Stimulated activated CD4-positive, alpha-beta T cell treated with anti-CD3 and anti-CD28 coated beads, Interleukin-12 subunit alpha, Interleukin-12 subunit beta, amount 100 ng/mL, for 48 hours (primary cell): ENCODE results near the gene RAB2B.
"Not testable (repeated sequence)": the region's sequence is repeated elsewhere in the genome, so short reads cannot be mapped to it uniquely, and the experiment has no call there.

Experiments
- DNase-seq, 3 donors: peaks; one replicate each; pipeline ENCODE4 v3.0.0-alpha.2; 2020; ENCODE audit warnings: low read depth in 2 of 3, low spot score in 1 of 3

The RAB2B gene

GRCh38 chr14:21494902-21495762, 18.4 kb upstream of the RAB2B start:
- no peak for DNase-seq

GRCh38 chr14:21486640-21487087, 9.9 kb upstream of the RAB2B start:
- DNase-seq: no peak

GRCh38 chr14:21476523-21476924, 235 bp downstream of the RAB2B start:
- peak in 2 of 3 donors; percentile 74 to 80 for DNase-seq

DNA sequence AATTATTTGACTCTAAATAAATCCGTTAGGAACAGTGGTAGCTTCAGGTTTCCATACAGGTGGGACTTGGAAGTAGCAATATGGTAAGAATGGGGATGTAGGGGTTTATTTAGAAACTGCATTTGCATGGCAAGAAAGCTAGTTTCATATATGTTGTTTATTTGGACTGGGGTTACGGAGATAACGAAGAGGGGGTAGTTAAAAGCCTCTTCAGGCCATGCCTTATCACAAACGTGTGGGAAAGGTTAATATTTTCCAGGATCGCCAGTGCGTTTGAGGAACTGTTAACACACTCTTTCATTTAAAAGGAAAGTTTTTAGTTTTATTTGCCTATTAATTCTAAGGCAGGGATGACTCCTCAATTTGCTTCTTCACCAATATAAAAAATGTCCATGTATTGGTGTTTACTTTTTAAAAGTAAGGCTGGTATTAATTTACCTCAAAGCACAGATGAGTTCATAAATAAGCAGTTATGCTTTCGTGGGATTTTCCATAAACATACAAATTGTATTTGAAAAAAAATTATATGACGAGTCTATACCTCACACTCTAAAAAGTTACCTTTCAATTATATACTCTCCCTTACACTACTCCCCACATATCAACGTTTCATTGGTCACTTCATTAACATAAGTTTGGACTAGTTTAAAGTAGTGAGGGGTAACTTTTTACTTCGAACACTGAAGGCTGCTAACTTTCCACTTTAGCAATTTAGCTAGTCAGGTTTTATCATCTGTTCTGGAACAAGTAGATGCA, 814 bp downstream of the RAB2B start:
- DNase-seq: no peak

DNA sequence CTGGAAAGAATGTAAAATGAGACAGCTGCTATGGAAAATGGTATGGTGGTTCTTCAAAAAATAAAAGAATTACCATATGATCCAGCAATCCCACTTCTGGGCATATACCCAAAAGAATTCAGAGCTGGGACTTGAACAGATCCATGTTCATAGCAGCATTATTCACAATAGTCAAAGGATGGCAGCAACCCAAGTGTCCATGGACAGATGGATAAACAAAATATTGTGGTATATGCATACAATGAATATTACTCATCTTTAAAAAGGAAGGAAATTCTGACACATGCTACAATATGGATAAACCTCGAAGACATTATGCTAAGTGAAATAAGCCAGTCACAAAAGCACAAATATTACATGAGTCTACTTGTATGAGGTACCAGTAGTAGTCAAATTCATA, 9.1 kb downstream of the RAB2B start:
- no peak for DNase-seq

DNA sequence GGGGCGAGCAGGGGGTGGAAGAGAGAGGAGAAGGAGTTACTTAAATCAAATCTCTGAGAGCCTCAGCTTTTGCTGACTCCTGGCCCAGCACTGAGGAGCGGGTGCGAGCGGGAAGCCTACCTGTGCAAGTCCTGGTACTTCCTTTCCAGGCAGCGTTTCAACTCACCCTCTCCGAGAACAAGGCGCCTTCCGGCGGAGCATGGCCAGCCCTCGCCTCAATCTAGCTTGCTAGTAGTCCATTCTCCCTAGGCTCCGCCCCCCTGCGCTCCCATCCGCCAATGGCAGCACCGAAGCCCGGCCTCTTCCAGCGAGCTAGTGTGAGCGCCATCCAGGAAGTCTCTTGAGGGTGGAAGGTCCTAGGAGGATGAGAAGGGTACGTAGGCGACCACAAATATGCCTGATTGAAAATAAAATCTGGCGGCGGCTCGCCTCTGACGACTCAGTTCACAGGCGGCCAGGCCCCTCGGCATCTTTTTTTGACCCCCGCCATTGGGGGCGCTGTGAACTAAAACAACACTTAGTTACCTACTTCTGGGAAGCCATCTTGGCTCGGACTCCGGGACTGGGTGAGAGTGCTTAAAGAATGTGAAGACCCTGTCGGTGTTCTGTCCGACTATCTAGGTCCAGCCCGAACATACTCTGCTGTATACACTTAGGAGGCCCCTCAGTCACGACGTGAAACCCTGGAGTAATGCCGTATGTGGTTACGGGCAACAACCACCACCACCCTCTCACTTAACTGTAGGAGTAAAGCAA, 20.7 kb downstream of the RAB2B start, which contains the start of gene CHD8:
CHD8 (minus strand) TSS at position 212 of the 756 bp plus-strand sequence. CDS start 24,480 bp downstream, outside the sequence.
- peak; percentile 97 to 100 (median 98) for DNase-seq

DNA sequence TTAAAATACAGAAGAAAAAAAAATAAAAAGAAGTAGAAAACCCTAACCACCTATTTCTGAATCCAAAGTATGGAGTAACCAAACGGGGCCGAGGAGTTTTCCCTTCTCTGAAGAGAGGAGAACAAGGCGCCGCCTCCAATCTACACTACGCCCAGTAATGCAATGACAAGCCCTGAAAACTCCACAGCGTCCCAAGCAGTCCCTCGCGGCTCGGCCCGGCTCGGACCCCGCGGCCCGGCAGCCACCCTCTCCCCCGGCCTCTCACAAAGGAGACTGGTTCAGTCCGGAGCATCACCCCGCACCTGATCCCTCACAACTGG, 21.2 kb downstream of the RAB2B start:
- DNase-seq: no peak

DNA sequence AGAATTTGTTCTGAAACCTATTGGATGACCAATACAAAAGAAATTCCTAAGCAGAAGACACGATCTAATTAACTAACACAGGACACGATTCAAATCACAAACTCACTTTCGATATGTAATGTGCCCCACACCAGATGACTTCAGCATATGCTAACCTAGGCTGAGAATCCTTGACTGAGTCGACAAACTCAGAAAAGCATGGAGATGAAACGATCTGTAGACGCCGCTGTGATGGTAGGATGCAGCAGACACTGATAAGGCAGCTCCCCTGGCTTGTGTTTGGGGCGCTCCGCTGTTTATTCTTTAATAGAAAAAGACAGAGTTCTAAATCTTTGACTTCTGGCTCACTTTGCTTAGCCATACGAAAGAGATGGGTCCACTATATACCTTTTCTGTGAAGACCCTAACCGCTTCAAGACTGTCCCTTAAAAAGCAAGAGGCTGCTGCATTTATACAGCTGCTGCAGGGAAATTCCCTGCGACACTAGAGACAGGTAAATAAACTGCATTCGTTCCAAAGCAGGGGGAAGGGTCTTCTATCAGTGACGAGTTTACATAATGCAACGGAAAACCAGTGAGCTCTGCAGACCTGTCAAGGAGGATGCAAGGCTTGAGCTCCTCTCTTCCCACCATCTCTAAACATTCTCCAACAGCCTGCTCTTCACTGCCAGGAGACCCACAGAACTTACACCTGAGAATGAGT, 21.8 kb downstream of the RAB2B start:
- no peak for DNase-seq

DNA sequence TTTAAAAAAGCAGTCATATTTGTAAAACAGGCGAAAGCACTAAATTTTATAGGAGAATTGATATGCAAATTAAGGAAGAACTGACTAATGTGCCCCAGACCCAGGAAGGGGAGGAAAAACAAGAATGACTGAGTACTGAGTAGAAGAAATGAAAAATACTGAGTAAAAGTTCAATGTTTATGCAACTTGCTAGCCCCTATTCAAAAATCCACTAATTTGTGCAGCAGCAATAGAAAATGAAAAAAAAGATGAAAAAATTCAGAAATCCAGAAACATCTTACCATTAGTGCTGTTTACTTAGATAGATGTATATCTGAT, 26.9 kb downstream of the RAB2B start:
- DNase-seq: no peak

GRCh38 chr14:21442657-21443056, 34.1 kb downstream of the RAB2B start:
- DNase-seq: not testable (repeated sequence)

GRCh38 chr14:21440859-21441258, 35.9 kb downstream of the RAB2B start:
- DNase-seq: no peak

GRCh38 chr14:21437063-21437901, 39.5 kb downstream of the RAB2B start:
- DNase-seq: peak; percentile 96 to 99 (median 98)

- no peak for DNase-seq
Observed at GRCh38 chr14:21436567-21437062, 40.1 kb downstream of the RAB2B start.

- no peak for DNase-seq
Observed at GRCh38 chr14:21431126-21431525, 45.6 kb downstream of the RAB2B start.

- DNase-seq: no peak
Observed at GRCh38 chr14:21428930-21429329, 47.8 kb downstream of the RAB2B start.

- no peak for DNase-seq
Observed at GRCh38 chr14:21426692-21427091, 50.1 kb downstream of the RAB2B start.

DNA sequence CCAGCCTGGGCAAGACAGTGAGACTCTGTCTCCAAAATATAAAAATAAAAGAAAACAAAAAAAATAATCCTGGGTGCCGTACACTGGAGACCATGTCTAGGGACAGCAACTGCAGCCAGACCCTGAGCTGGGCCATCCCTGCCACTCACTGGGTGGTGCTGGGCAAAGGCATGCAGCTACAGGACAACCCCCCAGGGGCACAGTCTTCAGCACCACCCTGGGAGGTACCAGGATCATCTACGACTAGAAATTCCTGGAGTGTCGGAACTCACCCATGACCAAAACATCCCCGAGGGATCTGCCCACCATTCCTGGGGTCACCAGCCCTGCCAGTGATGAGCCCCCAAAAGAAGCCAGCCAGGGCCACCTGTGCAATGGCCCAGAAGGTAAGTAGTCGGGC, 57.2 kb downstream of the RAB2B start:
- DNase-seq: no peak

GRCh38 chr14:21415329-21415728, 61.4 kb downstream of the RAB2B start:
- no peak for DNase-seq

DNA sequence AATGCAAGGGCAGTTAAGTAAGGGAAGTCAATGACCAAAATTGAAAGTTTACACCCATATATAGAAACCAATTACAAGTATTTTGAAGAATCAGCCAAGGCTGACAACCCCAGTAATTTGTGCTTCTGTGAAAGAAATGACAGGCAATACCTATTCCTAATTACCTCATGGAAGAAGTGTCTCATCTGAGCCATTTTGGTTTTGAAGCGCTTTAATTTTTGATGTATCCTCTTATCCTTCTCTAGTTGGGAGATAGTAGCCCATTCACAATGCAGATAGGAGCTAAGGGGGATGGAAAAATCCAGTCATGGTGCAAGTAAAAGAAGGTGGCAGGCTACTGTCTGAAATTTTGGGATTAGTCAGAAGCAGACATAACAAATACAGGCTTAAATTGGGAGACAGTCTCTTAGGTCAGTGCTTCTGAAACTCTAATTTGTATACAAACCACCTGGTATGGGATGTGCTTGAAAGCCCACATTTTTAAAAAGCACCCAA, 62.6 kb downstream of the RAB2B start:
- DNase-seq: peak in 1 of 3 donors; percentile 22
